Glomerular visceral epithelial cell (primary cell): Measurements from ENCODE around the gene CDX1.

ENCODE experiments used
- DNase-seq: peaks from one replicate; pipeline ENCODE4 v3.0.0-alpha.2; 2016; ENCODE audit errors: extremely low spot score

CDX1 gene

DNA sequence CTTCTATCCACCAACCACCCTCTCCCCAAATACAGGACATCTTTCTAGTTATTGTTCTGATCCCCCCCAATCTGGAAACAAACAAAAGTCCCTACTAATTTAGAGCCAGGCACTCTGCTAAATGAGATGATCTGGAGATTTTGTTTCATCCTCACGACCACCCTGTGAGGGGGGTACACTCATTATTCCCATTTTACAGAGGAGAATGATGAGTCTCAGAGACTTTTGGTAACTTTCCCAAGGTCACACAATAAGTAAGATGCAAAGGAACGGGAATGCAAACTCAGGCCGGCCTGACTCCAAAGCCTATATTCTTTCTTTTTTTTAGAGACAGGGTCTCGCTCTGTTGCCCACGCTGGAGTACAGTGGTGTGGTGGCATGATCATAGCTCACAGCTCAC, 20.3 kb upstream of the CDX1 start:
- DNase-seq = no peak

DNA sequence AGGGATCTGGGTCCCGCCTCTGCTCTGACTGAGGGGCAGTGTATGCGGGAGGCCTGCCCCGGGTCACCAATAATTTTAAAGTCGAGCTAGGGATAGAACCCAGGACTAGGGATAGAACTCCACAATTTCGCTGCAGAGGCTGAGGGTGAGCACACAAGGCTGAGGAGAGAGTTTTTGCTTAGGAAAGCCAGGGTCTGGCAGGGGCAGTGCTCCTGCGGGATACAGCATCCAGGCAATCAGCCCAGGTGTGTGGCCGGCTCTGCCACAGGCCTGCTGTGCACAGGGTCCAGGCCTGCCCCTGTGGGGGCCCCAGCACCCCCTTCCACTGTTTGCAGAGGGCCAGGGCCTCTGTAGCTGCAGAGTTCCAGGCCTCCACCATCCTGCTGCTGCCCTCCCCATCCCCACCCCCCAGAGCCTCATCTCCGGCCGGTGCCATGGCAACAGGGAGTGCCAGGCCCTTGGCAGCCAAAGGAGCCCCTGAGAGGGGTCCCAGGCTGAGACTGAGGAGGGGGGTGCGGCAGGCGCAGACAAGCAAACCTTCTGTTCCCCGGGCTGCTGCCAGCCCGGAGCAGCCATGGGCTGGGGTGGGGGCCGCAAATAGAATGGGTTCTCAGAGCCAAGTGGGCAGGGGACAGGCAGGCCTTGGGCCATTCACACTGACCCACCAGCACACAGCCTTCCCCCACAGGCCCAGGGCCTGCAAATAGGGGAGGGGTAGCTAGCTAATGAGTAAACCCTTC, 19.5 kb upstream of the CDX1 start:
- no peak for DNase-seq

DNA sequence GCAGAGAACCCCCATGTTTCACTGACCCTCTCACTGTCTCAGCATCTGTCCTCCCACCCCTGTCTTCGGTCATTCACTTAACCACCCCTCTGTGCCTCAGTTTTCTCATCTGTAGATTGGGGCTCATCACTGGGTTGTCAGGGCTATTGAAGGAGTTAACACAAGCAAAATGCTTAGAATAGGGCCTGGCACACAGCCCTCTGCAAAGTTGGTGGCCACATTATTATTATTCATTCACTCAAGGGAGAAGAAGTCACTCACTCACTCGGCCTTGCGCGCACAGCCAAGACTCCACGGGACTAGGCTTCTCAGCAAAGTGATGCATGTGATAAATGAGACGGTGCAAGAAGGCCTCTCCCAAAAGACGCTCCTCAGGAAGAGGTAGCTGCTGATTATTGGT, 18.9 kb upstream of the CDX1 start:
- DNase-seq = no peak

DNA sequence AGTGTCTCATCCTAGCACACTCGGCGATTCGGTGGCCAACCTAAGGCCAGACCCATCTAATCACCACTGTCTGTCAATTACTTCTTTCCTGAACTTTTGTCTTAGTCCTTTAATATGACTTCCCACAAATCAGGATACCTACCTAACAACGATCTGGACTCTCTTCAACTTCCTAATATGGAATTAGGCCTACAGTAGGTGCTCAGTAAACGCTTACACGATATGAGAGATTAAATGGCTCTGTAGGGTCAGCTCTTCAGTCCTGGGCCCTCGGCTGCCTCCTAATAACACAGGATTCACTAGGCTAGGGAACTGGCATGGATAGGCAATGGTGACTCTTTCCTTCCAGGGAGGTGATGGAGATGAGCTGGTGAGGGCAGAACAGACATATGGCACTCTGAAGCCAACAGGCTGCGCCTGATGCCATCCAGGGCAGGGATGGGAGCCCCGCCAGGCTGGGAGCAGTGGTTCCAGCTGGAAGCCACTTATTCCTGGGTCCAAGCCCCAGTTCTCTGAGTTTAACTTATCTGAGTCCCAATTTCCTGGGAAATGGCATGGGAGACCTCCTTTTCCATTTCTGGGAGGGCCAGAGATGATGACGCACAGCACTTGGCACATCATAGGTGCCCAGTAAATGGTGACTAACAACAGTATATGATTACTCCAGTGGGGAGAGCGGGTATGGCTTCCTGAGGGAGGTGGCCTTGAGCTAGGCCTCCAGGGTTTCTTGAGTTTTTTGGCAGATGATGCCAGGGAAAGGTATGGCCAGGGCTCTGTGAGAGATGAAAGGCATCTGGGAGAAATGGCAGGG, 18.3 kb upstream of the CDX1 start:
- no peak for DNase-seq

DNA sequence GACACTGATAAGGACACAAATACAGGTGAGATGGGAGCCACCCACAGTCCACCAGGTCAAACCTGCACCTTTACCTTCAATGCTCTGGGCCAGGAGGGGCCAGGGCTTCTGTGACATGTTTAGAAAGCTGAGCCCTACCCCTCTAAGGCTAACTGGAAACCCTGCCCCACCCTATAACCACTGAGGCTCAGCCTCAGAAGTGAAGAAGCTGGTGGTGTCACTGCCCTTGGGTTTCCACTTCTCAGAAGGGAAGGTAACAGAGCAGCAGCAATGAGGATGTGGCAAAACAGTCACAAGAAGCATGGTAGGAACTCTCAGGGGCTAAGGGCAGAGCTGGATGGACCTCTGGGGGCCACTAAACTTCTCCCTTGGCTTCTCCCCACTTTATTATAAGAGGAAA, 17.0 kb upstream of the CDX1 start:
- no peak for DNase-seq

DNA sequence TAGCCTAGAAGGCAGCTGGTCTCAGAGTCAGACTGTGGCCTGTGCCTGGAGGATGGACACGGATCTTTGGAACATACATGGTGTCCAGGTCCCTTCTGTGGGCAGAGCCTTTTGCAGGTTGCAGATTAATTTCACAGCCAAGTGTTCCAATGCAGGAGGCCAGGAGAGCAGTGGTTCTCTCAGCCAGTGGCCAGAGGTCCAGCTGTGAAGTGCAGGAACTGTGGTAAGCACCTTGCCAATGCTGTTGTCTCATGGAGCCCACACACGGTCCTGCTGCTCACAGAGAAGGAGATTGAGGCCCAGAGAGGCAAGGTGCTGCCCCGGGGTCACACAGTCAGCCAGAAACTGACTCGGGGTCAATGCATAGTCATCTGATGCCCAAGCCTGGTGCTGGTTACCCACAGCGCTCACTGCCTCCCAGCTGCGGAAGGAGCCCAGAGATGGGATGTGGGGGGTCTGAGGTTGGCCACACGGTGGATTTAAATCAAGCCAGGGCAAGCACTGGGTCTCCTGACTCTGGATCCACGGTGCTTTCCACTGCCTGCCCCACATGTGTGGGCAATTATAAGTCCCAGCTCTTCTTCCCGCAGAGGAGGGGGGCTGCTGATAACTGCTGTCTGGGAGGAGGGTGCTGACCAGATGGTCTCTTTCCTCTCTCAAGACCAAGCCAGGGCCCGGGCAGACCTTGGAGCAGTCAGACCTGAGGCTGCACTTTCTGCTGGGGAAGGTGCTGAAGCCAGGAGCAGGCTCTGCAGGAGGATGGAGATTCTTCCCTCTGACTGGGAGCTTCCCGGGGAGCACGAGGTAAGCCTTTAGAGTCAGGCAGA, 13.7 kb upstream of the CDX1 start:
- no peak for DNase-seq

DNA sequence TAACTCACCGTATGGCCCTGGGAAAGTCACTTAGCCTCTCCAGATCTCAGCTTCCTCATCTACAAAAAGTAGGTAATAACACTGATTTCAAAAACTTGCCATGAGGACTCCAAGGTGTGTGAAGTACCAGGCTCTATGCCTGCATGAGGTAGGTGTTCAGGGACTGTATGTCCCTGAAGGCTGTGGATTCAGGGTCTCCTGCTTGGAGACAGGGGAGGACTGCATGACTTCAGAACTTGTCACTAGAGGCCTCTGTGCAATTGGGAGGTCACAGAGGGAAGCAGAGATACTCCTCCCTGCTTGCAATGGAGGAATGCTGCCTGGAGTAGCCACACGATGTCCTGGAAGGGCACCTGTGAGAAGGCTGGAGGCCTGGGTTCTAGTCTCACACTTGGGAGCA, 13.1 kb upstream of the CDX1 start:
- no peak for DNase-seq

DNA sequence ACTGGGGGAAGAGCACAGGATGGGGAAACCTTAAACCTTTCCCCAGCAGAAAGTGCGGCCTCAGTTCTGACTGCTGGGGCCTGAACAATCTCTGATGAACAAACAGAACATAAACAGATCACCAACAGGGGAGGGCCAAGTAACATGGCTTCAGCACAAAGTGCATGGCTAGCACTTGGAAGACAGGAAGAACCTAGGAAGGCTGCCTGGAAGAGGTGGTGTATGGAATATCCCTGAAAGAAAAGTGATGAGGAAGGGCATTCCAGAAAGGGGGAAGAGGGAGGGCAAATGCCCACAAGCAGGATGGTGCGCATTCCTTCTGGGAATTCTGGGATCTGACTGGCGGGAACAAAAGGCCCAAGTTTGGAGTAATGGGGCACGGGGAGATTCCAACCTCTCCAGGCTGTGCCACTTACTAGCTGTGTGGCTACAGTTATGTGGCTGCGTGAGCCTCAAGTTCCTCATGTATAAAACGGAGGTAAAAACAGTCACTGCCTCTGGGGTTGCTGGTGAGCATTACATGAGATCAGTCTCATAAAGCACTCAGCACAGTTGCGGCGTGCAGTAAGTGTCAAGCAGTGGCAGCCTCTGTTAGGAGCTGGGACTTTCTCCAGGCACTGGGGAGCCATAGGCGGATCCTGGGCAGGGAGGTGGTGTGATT, 12.5 kb upstream of the CDX1 start:
- no peak for DNase-seq

DNA sequence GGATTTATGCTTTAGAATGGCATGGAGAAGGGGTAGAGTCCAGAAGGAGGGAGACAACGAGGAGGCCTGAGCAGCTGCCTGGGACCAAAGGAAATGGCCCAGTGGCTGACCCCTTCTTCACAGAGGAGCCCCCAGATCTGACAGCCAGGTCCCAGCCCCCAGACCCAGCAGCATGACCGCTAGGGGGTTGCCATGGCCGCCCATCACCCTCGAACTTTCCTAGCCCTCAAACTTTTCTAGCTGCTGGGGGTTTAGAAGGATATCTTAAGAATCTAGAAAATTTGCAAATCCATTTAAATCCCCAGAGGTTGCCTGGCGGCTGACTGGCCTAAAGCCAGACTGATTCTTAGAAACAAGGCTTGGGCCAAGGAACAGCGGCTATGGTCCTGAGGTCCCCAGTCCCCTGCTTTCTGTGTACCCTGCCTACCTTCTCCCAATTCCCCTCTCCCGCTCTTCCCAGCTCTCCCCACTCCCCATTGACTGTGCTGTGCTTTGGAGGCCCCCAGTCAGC, 11.9 kb upstream of the CDX1 start:
- DNase-seq = no peak

DNA sequence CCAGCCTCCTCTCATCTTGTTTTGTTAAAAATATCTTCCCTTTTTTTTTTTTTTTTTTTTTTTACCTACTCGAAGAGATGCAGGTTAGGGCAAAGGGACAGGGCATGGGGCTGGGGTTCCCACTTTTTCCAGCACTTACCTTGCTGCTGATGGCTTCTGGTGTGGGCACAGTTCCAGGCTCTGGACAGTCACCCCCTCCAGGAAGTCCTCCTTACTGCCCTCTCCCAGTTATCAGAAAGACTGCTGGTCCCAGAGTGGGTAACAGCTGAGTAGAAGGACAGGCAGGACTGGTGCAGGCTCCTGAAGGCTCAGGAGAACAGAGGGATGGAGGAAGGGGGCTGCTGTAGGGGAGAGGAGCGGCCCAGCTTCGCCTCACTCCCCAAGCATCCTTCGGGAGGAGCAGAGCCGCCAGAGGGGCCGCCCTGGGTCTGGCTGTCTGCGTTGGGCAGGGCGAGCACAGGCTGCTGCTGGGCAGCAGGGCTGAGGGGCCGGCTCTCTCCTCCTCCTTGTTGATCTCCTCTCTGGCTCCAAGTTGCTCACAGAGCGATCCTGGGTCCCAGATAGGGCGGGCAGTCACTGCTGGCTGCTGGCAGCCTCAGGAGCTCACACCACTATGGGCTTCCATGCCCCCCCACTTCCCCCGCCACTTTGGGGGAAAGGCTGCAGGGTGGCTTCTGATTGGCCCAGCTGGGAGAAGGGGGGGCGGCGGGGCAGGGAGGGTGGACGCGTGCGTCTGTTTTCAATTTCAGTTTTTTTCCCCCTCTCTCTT, 11.1 kb upstream of the CDX1 start, which contains the start of gene PDGFRB:
PDGFRB (minus strand) TSS at position 588 of the 769 bp plus-strand sequence. CDS start 18,798 bp downstream, outside the sequence.
- peak; percentile 50 for DNase-seq

DNA sequence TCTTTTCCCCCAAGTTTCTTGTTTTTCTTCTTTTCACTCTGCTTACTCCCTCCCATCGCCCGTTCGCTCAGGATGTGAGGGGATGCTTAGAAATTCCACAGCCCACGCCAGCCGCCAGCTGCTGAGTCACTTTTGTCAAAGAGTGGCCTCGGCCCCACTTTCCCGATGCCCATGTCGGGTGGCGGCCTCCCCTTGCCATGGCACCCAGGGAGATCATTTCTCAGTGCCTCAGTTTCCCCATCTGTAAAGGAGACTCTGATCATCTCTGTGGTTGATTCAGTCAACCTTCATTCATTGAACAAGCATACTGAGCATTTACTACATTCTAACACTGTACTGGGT, 10.6 kb upstream of the CDX1 start:
- DNase-seq = no peak

DNA sequence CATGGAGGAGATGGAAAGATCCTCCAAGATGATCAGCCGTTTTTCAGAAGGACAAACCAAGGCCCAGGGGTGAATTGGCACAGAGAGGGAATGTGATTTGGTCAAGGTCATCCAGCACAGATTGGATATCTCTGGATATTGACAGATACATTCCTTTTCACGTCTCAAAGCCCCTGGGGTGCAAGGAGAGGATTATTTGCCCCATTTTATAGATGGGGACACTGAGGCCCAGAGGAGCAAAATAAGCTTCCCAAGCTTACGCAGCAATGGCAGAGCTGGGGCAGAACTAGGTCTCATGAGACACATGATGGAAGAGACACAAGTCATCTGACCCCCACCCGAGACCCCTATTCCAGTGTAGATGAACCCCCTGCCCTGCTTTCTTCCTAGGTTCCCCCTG, 10.0 kb upstream of the CDX1 start:
- no peak for DNase-seq

DNA sequence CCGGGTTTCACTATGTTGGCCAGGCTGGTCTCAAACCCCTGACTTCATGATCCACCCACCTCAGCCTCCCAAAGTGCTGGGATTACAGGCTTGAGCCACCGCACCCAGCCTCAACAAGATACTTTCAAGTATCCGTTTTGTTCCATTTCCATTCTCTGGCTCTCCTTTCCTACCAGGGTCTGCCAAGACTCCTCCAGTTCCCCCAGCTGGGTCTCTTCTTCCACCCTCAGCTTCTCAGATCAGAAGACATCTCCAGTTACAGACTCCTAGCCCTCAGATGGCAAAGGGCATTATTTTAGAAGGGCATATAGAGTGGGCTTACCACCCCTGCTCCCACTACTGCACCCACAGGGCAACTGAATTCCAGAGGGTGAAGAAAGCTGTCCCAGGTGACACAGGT, 9.4 kb upstream of the CDX1 start:
- no peak for DNase-seq

DNA sequence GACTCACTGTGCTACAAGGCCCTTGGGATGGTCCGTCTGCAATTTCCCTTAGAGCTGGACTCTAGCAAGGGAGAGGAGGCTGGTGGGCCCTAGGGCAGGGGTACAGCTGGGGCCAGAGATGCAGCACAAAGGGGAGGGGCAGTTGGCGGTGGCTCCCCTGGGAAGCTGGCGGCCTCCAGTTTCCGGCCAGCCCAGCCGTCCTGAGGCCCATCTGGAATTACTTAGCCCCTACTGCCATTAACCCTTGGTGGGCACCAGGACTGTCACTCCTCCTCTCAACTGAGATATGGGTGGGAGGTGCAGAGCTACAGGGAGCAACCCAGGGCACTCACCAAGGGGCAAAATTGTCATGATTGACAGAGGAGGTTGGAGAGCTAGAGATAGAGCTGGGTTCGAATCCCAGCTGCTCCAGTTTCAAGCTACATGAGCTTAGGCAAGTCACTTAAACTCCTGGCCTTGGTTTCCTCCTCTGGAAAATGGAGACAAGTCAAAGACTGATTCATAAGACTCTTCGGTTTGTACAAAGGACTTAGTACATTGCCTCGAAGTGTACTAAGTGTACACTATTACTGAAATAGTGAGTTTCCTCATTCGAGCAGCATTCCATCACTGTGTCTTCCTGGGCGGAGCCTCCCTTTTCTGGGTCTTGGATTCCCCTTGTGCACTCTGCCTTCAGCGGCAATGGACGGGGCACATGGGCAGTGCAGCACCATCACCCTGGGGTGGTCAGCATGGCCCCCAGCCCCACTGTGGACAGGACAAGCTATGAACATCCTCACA, 8.2 kb upstream of the CDX1 start:
- DNase-seq = no peak

DNA sequence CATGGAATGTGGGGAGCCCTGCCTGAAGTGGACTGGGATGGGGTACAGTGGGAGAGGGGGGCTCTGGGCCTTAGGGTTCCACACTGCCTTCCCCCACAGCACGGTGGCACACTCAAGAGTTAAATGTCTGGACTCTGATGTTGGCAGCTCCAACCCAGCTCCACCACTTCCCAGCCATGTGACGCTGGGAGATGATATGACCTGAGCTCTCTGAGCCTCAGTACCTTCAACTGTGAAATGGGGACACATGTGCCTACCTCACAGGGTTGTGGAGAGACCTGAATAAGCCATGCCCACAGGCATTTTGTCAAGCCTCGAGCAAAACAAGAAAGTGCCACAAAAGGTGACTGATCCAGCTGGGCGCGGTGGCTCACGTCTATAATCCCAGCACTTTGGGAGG, 7.5 kb upstream of the CDX1 start:
- DNase-seq = no peak

DNA sequence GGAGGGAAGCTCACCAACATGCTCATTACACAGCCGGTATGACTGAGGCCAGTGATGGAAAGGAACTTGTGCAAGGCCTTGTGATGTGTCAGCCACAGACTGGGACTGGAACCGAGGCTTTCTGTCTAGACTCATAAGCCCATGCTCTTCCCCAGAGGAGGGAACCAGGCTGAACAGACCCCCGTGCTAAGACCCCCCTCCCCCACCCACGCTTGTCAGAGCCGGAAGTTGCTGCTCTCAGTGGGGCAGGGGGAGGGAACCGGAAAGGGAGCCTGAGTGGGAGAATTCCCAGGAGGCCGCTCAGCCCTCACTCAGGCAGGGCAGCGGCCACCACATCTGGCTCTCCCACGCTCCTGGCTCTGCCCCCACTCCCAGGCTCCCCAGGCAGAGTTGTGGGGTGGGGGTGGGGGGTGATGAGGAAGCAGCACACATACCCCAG, 6.8 kb upstream of the CDX1 start:
- DNase-seq = no peak

DNA sequence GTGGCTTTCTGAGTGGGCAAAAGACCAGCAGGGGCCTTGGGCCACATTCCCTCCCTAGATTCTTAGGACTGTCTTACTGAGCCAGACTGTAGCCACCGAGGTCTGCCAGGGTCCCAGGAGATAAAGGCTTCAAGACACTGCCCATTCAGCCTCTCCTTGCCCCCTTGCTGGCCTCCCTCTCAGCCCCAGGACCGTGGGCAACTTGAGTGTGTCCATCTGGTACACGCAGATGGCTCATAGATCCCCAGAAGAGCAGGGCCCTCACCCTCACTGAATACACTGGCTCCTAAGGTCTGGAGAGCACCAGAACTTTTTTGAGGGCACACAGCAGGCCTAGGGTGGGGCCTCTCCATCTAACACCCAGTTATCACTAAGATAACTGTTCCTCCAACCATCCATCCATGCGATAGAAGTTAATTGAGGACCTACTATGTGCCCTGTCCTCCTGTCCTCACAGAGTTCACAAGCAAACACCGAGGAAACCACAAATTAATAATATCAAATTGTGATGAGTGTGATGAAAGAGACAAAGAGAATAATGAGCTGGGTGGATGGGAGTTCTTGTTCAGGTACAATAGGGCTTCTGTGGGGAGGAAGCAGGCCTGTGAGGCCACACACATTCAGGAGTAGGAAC, 6.0 kb upstream of the CDX1 start:
- DNase-seq = no peak

DNA sequence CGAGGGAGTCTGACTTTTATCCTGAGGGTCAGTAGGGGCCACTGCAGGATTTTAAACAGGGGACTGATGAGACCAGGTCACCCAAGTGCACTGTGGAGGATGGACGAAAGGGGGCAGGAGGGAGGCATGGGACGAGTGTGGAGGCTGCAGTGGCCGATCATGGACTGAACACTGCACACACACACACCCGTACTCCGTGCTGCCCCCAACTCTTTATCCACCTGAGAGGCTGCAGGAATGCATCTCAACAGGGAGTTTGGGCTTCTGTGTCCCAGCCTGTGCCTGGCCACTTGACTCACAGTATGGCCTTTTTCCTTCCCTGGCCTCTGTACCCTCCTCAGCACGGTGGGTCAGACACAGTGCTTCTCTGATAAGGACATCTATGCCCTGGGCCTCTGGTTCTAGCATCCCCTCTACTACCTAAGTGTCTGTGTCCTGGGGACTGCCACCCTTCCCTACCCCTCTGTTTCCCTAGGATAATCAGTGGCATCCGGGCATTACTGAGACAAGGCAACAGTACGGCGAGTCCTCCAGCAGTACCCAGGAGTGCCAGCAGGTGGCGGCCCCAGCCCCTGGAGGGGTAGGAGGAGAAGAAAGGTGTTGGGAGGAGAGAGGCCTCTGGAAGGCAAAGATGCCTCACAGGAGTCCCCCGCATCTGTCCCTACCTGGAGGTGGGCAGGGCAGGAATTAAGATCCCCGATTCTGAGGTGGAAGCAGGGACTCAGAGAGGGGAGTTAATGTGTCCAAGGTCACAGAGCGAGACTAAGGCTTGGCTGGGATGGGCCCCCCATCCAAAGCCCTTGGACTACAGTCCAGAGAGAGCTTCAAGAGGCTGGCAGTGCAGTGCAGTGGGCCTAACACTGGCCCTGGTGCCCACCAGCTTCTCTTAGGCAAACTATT, 5.1 kb upstream of the CDX1 start:
- DNase-seq = peak; percentile 81

DNA sequence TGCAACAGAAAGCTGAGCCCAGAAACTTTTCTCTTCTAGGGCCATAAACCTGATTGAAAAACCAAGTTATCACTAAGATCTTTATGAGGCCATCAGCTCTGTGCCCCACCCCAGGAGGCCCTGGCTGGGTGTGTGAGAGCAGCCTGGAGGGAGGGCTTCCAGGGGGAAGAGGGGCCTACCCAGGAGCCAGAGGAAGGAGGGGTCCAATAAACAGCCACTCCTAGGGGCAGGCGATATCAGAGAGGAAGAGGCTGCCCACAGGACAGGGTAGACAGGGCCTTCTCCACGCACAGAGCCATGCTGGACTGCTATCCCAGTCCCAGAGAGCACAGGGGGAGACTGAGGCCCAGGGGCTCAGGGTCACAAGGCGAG, 4.5 kb upstream of the CDX1 start:
- no peak for DNase-seq
